ENCODE results near the gene ERN1.

DNA sequence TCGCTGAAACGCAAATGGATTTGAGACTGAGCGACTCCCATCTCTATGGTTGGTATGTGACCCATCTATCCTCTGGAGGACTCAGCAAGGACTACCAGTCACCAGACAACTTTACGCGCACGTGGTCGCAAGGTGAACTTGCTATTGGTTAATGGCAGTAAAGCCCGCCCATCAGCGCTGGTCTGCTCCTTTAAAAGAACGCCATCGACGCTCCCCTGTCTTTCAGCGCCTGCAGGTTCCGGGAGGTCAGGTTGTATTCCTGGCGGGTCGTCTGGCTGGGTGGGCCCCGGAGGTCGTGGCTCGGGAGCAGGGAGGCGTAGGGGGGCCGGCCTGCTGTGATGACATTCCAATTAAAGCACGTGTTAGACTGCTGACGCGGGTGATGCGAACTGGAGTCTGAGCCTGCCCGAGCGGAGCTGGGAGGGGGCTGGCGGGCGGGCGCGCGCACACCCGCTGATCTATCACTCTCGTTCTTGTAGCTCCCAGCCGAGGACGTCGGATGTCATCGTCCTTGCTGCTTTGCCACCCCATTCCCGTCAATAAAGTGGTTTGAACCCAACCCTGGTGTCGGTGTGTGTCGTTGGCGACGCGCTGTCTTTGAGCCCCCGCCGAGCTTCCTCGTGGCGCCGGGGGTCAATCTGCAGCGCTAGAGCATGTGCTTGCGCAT, 15.9 kb upstream of the ERN1 start:
- TF ChIP-seq, protein P1, sequence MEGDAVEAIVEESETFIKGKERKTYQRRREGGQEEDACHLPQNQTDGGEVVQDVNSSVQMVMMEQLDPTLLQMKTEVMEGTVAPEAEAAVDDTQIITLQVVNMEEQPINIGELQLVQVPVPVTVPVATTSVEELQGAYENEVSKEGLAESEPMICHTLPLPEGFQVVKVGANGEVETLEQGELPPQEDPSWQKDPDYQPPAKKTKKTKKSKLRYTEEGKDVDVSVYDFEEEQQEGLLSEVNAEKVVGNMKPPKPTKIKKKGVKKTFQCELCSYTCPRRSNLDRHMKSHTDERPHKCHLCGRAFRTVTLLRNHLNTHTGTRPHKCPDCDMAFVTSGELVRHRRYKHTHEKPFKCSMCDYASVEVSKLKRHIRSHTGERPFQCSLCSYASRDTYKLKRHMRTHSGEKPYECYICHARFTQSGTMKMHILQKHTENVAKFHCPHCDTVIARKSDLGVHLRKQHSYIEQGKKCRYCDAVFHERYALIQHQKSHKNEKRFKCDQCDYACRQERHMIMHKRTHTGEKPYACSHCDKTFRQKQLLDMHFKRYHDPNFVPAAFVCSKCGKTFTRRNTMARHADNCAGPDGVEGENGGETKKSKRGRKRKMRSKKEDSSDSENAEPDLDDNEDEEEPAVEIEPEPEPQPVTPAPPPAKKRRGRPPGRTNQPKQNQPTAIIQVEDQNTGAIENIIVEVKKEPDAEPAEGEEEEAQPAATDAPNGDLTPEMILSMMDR (IDR thresholded peaks at IDR 0.05) = peak in 2 of 6 experiments; percentile 18 to 29
- peak; percentile 83 to 100 for TF ChIP-seq POLR2A (IDR thresholded peaks at IDR 0.05)
